SU-DHL-6 (cell line): ENCODE measurements around the gene DCHS2.

Experiments used
- CTCF ChIP-seq: fragments of 200-600 bp; sonication (generic); IDR thresholded peaks from one replicate; pipeline ENCODE4 v1.5.1; 2017; ENCODE audit warnings: antibody characterized with exemption, mild to moderate bottlenecking, low read length, moderate library complexity; ENCODE audit not compliant: insufficient read depth, poor library complexity, severe bottlenecking
- EZH2phosphoT487 ChIP-seq: fragments of 200-600 bp; sonication (generic), shearing (Covaris generic); conservative IDR thresholded peaks from 2 replicates; pipeline ENCODE4 v1.6.1; 2018; ENCODE audit warnings: mild to moderate bottlenecking, antibody characterized with exemption, low read length, moderate library complexity, mixed read lengths

GRCh38 chr4:154471032-154471431 lies 20.6 kb downstream of the DCHS2 start:
- TF ChIP-seq CTCF (no peak), EZH2phosphoT487 (no peak)
